ENCODE results near the gene LYPLAL1. TPM values are rescaled to one million over a fixed set of nuclear protein-coding genes. Genes with fewer than 3 reads are reported as not detected.
A peak's percentile ranks its signal among the peaks of the same experiment; 100 is the strongest.

The LYPLAL1 gene
- total RNA-seq, 3 donors from 2014 or later = 14.8 to 18.5 (median 16.9) TPM

DNA sequence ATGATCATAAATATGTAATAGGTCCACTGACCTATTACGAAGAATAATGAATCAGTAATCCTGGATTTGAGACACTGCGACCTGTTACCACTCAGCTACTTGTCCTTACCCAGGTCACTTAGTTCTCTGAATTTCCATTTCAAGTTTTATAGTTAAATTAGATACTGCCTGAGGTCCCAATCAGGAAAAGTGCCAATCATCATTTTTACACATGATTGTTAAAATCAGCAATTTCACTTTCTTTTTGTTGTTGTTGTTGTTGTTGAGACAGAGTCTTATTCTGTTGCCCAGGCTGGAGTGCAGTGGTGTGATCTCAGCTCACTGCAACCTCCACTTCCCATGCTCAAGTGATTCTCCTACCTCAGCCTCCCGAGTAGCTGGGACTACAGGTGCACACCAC lies 22.8 kb upstream of the LYPLAL1 start:
- Mint-ChIP-seq H3K9me3 (no peaks in the 10 kb centered on the region), H3K4me1 (ENCODE audit: low read depth) (no peaks in the 10 kb centered on the region), H3K4me3 (no peak overlapping the region), H3K36me3 (ENCODE audit: insufficient read depth) (peaks cover 2% of the 10 kb centered on the region), H3K27me3 (ENCODE audit: low read depth) (peaks cover 6% of the 10 kb centered on the region)
- DNase-seq (no peak), ATAC-seq (no peak)

DNA sequence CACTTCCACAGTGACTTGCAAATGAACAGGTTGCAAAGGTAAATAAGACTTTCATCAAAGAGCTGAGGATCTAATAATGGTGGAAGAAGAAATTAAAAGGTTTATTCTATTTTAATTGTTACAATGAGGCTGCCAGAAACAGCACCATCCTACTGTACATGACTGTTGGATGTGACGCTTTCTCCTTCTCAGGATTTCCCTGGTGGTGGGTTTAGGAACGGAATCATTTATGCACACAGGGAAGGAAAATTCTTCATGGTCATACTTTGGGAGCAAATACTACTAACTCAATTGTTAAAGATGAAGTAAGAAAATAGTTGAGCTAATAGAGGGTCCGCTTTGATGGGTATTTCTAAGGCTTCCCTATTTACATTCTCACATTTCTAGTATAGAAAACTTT lies 22.2 kb upstream of the LYPLAL1 start:
- H3K36me3 Mint-ChIP-seq (ENCODE audit: insufficient read depth) = peaks cover 2% of the 10 kb centered on the region

DNA sequence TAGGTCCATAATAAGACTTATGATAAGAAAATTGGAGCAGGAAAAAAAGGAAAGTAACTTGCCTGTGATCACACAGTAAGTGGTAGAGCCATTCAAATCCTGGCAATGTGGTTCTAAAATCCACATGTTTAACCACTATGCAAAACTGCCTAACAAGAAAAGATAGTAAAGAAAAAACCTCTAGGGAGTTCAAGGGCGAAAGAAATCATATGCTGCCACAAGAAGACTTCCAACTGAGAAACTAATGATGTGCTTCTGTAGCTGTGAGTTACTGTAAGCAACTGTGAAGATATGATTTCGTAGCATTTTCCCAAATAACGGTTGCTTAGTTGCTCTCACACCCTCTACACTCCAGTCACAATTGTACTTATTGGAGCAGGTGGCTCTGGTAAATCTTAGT lies 20.9 kb upstream of the LYPLAL1 start:
- H3K36me3 Mint-ChIP-seq (ENCODE audit: insufficient read depth) = peaks cover 2% of the 10 kb centered on the region
- H3K9me3 Mint-ChIP-seq = no peaks in the 10 kb centered on the region
- no peak for DNase-seq
- ATAC-seq = no peak
- H3K4me3 Mint-ChIP-seq = no peak overlapping the region
- H3K4me1 Mint-ChIP-seq (ENCODE audit: low read depth) = no peaks in the 10 kb centered on the region
- peaks cover 6% of the 10 kb centered on the region for H3K27me3 Mint-ChIP-seq (ENCODE audit: low read depth)

More for the DNA sequence above, 22.2 kb upstream of the LYPLAL1 start:
- peaks cover 6% of the 10 kb centered on the region for H3K27me3 Mint-ChIP-seq (ENCODE audit: low read depth)
- no peaks in the 10 kb centered on the region for H3K4me1 Mint-ChIP-seq (ENCODE audit: low read depth)
- DNase-seq (no peak), ATAC-seq (no peak)
- H3K9me3 Mint-ChIP-seq = no peaks in the 10 kb centered on the region
- H3K4me3 Mint-ChIP-seq = no peak overlapping the region

DNA sequence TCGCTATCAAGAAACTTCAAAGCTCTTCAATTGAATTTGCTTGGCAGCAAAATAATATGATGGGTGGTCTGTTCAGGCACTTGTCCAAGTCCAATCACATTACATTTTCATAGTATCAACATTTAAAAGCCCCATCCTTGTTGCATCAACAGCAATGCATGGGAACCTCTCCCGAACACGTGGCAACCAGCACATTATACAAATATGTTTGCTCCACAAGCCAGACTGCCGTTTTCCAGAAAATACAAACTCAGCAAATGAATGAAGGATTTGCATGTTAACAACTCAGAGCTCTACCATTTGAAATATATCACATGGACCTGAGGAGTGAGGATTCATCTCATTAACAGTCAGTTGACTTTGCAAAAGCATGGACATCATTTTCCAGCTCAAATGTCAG lies 20.0 kb upstream of the LYPLAL1 start:
- Mint-ChIP-seq H3K27me3 (ENCODE audit: low read depth) (peaks cover 6% of the 10 kb centered on the region), H3K36me3 (ENCODE audit: insufficient read depth) (peaks cover 2% of the 10 kb centered on the region), H3K9me3 (no peaks in the 10 kb centered on the region), H3K4me1 (ENCODE audit: low read depth) (no peaks in the 10 kb centered on the region), H3K4me3 (no peak overlapping the region)
- DNase-seq (no peak), ATAC-seq (no peak)

DNA sequence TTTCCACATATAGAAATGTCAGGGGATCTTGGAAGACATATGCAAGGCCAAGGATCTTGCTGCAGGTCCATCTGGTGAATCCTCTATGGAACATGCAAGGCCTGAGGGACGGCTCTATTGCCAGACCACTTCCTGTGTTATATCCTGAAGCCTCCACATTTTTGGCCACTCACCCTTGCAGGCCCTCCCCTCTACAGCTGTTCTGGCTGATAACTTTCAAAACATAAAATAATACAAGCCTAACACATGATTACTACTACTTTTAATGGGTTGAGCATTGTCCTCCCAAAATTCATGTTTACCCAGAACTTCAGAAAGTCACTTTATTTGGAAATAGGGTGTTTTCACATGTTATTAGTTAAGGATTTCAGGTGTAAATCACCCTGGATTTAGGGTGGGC lies 18.5 kb upstream of the LYPLAL1 start:
- no peak for ATAC-seq
- Mint-ChIP-seq H3K4me3 (no peak overlapping the region), H3K9me3 (no peaks in the 10 kb centered on the region), H3K27me3 (ENCODE audit: low read depth) (peaks cover 6% of the 10 kb centered on the region), H3K4me1 (ENCODE audit: low read depth) (no peaks in the 10 kb centered on the region), H3K36me3 (ENCODE audit: insufficient read depth) (peaks cover 2% of the 10 kb centered on the region)
- DNase-seq = no peak

DNA sequence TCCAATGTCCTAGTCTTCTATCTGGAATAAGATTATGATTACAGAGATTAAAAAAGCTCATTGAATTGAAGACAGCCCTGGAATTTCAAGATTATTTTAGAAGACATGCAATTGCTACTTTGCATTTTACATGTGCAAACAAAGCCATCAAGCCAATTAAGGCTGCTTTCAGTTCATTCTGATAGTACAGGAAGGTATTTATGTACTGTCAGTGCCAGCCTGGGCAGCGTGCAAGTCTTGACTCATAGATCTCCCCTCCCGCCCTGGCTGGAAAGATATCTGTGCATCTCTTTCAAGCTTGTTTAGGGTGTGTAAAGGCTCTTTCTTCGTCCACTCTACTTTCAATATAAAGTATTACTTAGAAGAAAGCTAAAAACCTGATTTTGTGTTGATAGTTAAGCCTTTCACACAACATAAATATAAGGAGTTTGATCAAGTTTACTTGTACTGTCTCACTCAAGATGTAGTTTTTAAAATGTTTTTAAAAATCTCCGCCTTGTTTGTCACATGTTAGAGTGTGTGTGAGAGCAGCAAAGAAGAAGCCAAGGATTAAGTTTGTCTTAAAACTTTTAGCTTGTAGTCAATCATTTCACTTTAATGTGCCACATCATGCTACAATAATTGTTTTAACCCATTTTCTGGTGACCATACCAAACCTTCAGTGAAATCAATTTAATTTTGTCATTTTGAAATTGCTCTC lies 13.6 kb upstream of the LYPLAL1 start:
- Mint-ChIP-seq H3K36me3 (ENCODE audit: insufficient read depth) (no peaks in the 10 kb centered on the region), H3K27me3 (ENCODE audit: low read depth) (peaks cover 11% of the 10 kb centered on the region), H3K4me1 (ENCODE audit: low read depth) (no peaks in the 10 kb centered on the region), H3K9me3 (no peaks in the 10 kb centered on the region), H3K4me3 (no peak overlapping the region)
- DNase-seq (no peak), ATAC-seq (no peak)

DNA sequence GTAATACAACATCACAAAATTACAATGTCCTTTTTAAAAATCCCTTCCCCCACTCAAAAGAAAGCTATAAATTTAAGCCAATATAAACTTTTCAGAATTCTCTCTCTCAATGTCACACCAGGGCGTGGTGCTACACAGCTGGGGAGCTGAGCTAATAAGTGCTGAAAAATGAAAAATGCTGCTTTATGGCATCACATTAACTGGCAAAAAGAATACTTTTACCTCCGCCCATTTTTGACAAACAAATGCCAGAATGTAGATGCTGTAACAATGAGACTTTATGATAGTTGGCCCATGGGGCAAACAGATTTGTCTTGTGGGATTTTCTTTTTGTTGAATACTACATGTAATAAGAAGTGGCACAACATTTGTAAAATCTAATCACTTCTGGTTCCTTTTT lies 12.7 kb upstream of the LYPLAL1 start:
- Mint-ChIP-seq H3K27me3 (ENCODE audit: low read depth) (peaks cover 11% of the 10 kb centered on the region), H3K9me3 (no peaks in the 10 kb centered on the region)

DNA sequence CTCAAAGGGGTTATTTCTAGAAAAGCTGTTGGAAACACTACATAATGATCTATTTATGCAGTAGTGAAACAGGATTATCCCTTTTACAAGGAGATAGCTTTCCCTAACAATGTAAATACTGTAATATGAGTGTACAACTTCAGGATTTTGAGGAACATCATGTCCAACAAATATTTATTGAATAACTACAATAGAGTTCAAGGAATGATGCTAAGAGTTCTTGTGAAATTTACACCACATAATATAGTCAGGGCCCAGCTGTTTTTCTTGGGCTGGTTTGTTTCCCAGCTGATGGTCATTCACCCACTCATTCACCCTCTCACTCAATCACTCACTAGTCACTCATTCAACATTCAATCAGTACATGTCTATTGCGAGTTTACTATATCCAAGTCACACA lies 12.3 kb upstream of the LYPLAL1 start:
- Mint-ChIP-seq H3K36me3 (ENCODE audit: insufficient read depth) (no peaks in the 10 kb centered on the region), H3K4me3 (no peak overlapping the region)
- ATAC-seq = no peak

More for the DNA sequence above, 12.7 kb upstream of the LYPLAL1 start:
- DNase-seq (no peak), ATAC-seq (no peak)
- Mint-ChIP-seq H3K36me3 (ENCODE audit: insufficient read depth) (no peaks in the 10 kb centered on the region), H3K4me1 (ENCODE audit: low read depth) (no peaks in the 10 kb centered on the region), H3K4me3 (no peak overlapping the region)

DNA sequence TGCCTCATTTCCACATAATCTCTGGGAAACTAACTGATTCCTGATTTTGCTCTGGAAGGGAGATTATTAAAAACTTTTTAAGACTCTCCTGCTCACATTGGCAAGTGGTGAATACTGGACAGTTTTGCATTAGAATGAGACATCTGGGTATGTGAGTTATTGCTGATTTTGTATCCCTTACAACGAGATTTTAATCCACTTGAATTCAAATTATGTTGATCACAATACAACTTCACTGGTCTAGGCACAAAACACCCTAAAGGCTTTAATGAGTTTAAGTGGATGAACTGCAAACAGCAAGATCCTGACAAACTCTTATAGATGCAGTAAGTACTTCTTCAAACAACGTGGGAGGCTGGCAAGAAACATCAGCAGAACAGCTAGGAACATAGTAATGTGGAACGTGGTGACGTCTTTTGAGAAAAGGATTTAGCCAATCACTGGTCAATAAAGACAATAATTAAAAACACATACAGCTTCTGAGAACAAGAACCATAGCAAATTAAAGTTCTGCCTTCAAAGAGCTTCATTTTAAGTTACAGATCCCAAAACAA lies 10.2 kb upstream of the LYPLAL1 start:
- peaks cover 11% of the 10 kb centered on the region for H3K27me3 Mint-ChIP-seq (ENCODE audit: low read depth)
- no peak overlapping the region for H3K4me3 Mint-ChIP-seq
- H3K4me1 Mint-ChIP-seq (ENCODE audit: low read depth) = no peaks in the 10 kb centered on the region
- H3K9me3 Mint-ChIP-seq = no peaks in the 10 kb centered on the region
- DNase-seq (no peak), ATAC-seq (no peak)
- no peaks in the 10 kb centered on the region for H3K36me3 Mint-ChIP-seq (ENCODE audit: insufficient read depth)

More for the DNA sequence above, 12.3 kb upstream of the LYPLAL1 start:
- peaks cover 11% of the 10 kb centered on the region for H3K27me3 Mint-ChIP-seq (ENCODE audit: low read depth)
- no peaks in the 10 kb centered on the region for H3K4me1 Mint-ChIP-seq (ENCODE audit: low read depth)
- no peaks in the 10 kb centered on the region for H3K9me3 Mint-ChIP-seq
- DNase-seq = no peak

DNA sequence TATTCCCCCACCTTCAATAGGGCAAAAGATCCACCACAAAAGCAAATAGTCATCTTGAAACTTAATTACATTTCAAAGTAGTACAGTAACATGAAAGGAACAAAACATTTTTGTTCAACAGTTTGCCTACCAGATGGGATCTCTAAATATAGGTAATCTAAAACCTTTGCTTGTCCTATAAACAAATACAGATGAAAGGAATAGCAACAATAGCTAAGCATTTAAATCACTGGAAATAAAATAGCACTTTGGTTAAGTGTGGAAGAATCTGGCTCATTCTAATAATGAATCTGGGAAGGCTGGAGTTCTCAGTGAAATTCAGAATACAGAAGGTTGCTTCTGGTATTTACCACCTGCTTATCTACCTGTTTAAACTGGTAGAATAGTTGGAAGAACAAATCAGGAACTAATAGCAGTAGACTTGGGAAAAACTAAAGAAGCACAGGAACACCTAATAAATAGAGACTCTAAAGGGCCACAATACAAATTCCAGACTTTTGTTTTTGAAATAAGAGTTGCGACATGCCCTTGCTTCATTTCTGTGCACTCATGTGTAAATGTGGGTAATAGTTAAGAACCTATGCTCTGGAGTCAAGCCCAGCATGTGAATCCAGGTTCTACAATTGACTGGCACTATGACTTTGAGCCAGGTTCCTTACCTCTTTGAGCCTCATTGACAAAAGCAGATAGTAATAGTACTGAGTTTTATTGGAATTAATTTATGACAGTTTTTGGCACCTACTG lies 2.3 kb upstream of the LYPLAL1 start:
- Mint-ChIP-seq H3K27me3 (ENCODE audit: low read depth) (no peaks in the 10 kb centered on the region), H3K4me1 (ENCODE audit: low read depth) (peaks cover 28% of the 10 kb centered on the region), H3K9me3 (no peaks in the 10 kb centered on the region), H3K4me3 (no peak overlapping the region), H3K36me3 (ENCODE audit: insufficient read depth) (peaks cover 1% of the 10 kb centered on the region)
- DNase-seq (no peak), ATAC-seq (no peak)

DNA sequence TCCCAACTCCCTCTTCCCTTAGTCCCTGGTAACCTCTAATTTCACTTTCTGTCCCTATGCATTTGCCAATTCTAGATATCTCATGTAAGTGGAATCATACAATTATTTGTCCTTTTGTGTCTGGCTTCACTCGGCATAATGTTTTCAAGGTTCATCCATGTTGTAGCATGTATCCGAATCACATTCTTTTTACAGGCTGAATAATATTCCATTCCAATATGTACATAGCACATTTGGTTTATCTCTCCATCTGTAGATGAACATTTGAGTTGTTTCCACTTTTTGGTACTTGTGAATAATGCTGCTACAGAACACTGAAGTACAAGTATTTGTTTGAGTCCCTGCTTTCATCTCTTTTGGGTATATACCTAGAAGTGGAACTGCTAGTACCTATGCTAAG lies 857 bp upstream of the LYPLAL1 start:
- Mint-ChIP-seq H3K9me3 (no peaks in the 10 kb centered on the region), H3K36me3 (ENCODE audit: insufficient read depth) (peaks cover 1% of the 10 kb centered on the region), H3K4me3 (peak overlapping the region; percentile 94), H3K27me3 (ENCODE audit: low read depth) (no peaks in the 10 kb centered on the region), H3K4me1 (ENCODE audit: low read depth) (peaks cover 41% of the 10 kb centered on the region)
- no peak for ATAC-seq
- DNase-seq = no peak

DNA sequence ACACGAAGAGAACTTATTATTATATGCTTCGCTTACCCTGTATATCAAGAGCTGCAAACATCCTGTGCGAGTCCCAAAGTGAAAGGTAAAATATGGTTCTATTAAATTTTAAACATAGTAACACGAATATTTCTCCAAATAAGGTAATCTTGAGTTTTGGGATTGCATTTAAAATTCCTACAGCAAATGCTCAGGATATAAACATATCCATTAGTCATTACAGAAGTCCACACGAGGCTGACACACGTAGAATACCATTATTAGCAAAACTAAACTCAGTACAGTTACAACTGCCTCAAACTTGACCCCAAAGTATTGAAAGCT lies 282 bp upstream of the LYPLAL1 start:
- peak overlapping the region; percentile 94 for H3K4me3 Mint-ChIP-seq
- no peak for DNase-seq
- H3K36me3 Mint-ChIP-seq (ENCODE audit: insufficient read depth) = peaks cover 1% of the 10 kb centered on the region
- H3K27me3 Mint-ChIP-seq (ENCODE audit: low read depth) = no peaks in the 10 kb centered on the region
- H3K9me3 Mint-ChIP-seq = no peaks in the 10 kb centered on the region
- ATAC-seq = no peak
- peaks cover 42% of the 10 kb centered on the region for H3K4me1 Mint-ChIP-seq (ENCODE audit: low read depth)

DNA sequence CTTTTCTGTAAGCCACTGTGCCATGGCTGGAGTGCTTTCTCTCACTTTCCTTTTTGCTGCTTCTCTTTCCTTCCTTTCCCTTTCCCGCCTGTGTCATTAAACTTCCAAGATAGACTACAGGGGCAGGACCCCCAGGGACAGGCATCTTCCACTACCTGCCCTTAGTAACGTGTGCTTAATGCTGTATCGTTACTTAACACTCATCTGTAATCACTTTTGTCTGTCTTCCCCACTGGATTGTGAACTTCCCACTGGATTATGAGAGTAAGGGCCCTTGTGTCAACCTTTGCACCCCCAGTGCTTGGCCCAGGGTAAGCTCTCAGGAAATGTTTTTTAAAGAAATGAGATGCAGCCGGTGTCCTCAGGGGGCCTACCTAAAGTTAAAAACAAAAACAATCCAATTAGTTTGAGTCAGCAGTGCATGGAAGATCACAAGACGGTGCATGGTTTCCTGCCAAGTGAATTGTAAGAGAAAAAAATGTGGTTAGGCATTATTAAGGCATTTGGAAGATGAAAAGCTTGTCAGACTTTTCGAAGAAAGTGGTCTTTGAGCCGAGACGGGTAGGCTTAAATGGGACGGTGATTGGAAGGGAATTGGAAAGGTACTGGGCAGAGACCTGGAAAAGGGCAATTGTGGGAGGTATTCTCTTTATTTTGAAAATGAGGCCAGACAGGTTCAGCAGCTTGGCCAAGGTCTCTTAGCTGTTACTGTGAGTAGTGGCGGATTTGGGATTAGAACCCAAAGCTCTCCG lies 958 bp downstream of the LYPLAL1 start:
- Mint-ChIP-seq H3K9me3 (no peaks in the 10 kb centered on the region), H3K36me3 (ENCODE audit: insufficient read depth) (peaks cover 6% of the 10 kb centered on the region), H3K27me3 (ENCODE audit: low read depth) (no peaks in the 10 kb centered on the region), H3K4me1 (ENCODE audit: low read depth) (peaks cover 46% of the 10 kb centered on the region), H3K4me3 (peak overlapping the region; percentile 94)
- peak in 1 of 2 donors; percentile 26 for ATAC-seq
- no peak for DNase-seq

DNA sequence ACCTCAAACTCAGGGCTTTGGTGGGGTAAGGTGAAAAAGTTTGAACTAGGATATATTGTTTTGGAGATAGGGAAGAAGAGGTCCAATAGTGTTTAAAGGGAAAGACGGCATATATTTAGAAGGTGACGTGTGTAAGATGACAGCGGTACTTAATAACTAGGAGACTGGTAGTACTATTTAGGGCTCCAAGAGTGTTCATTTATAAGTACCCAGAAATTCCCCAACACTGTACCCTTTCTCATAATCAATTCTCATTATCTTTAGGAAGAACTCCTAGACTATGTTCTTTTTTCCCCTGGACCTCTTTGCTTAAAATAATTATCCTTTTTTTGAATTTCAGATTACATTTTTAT lies 1.5 kb downstream of the LYPLAL1 start:
- H3K27me3 Mint-ChIP-seq (ENCODE audit: low read depth) = no peaks in the 10 kb centered on the region
- DNase-seq (no peak), ATAC-seq (no peak)
- H3K4me3 Mint-ChIP-seq = peak overlapping the region; percentile 94
- no peaks in the 10 kb centered on the region for H3K9me3 Mint-ChIP-seq
- peaks cover 6% of the 10 kb centered on the region for H3K36me3 Mint-ChIP-seq (ENCODE audit: insufficient read depth)
- H3K4me1 Mint-ChIP-seq (ENCODE audit: low read depth) = peaks cover 46% of the 10 kb centered on the region
